H9 (cell line): ENCODE results near the gene PDCD6IP. TPM values are rescaled to one million over a fixed set of nuclear protein-coding genes. Genes with fewer than 3 reads are reported as not detected.
A peak's percentile ranks its signal among the peaks of the same experiment; 100 is the strongest.

Source experiments
- DNase-seq: peaks from one replicate; pipeline ENCODE4 v3.0.0-alpha.2; 2017
- H2AFZ ChIP-seq: one replicate; pipeline ENCODE4 v1.6.1; 2013; ENCODE audit warnings: mild to moderate bottlenecking, low read length, control low read depth, moderate library complexity
- H2AK5ac ChIP-seq: 2 replicates; pipeline ENCODE4 v1.6.1; 2013; ENCODE audit warnings: low read length, control low read depth, mixed read lengths; ENCODE audit not compliant: insufficient read length
- H2BK120ac ChIP-seq: one replicate; pipeline ENCODE4 v1.6.1; 2013; ENCODE audit warnings: low read depth, mild to moderate bottlenecking, low read length, control low read depth, inconsistent platforms; ENCODE audit not compliant: poor library complexity, severe bottlenecking
- H2BK12ac ChIP-seq: 2 replicates; pipeline ENCODE4 v1.6.1; 2013; ENCODE audit warnings: low read length, control low read depth, mixed read lengths, low read depth; ENCODE audit not compliant: insufficient read length
- H2BK15ac ChIP-seq: 2 replicates; pipeline ENCODE4 v1.6.1; 2013; ENCODE audit warnings: low read depth, low read length, control low read depth
- H2BK20ac ChIP-seq: one replicate; pipeline ENCODE4 v1.6.1; 2013; ENCODE audit warnings: low read depth, mild to moderate bottlenecking, low read length, control low read depth, inconsistent platforms; ENCODE audit not compliant: poor library complexity, severe bottlenecking
- H2BK5ac ChIP-seq: 2 replicates; pipeline ENCODE4 v1.6.1; 2013; ENCODE audit warnings: low read length, control low read depth, mixed read lengths; ENCODE audit not compliant: insufficient read length
- H3K14ac ChIP-seq: 2 replicates; pipeline ENCODE4 v1.6.1; 2013; ENCODE audit warnings: low read length, control low read depth; ENCODE audit not compliant: insufficient read depth
- H3K18ac ChIP-seq: 2 replicates; pipeline ENCODE4 v1.6.1; 2013; ENCODE audit warnings: low read depth, mild to moderate bottlenecking, mixed read lengths, low read length, control low read depth; ENCODE audit not compliant: insufficient read length
- H3K23ac ChIP-seq: 2 replicates; pipeline ENCODE4 v1.6.1; 2013; ENCODE audit warnings: low read length, control low read depth, mixed read lengths, low read depth; ENCODE audit not compliant: insufficient read length
- H3K23me2 ChIP-seq: 2 replicates; pipeline ENCODE4 v1.6.1; 2013; ENCODE audit warnings: low read depth, mild to moderate bottlenecking, mixed read lengths, low read length, control low read depth; ENCODE audit not compliant: insufficient read length, poor library complexity, severe bottlenecking
- H3K27ac ChIP-seq: 2 replicates; pipeline ENCODE4 v1.5.1; 2013; ENCODE audit warnings: low read length, control low read depth, mixed read lengths, low read depth; ENCODE audit not compliant: insufficient read length
- H3K27me3 ChIP-seq: 2 replicates; pipeline ENCODE4 v1.6.1; 2013; ENCODE audit warnings: low read length, control low read depth, inconsistent platforms; ENCODE audit not compliant: insufficient read depth
- H3K4ac ChIP-seq: 2 replicates; pipeline ENCODE4 v1.6.1; 2013; ENCODE audit warnings: low read depth, mild to moderate bottlenecking, control low read depth, inconsistent platforms, low read length, moderate library complexity
- H3K4me1 ChIP-seq: 2 replicates; pipeline ENCODE4 v1.6.1; 2013; ENCODE audit warnings: low read length, control low read depth, inconsistent platforms; ENCODE audit not compliant: insufficient read depth
- H3K4me2 ChIP-seq: 2 replicates; pipeline ENCODE4 v1.6.1; 2013; ENCODE audit warnings: low read length, control low read depth, mixed read lengths; ENCODE audit not compliant: insufficient read length, insufficient read depth
- H3K56ac ChIP-seq: 2 replicates; pipeline ENCODE4 v1.6.1; 2013; ENCODE audit warnings: low read depth, mild to moderate bottlenecking, mixed read lengths, low read length, control low read depth; ENCODE audit not compliant: insufficient read length
- H3K79me1 ChIP-seq: 2 replicates; pipeline ENCODE4 v1.6.1; 2013; ENCODE audit warnings: low read depth, mild to moderate bottlenecking, moderate library complexity, low read length, control low read depth, inconsistent platforms; ENCODE audit not compliant: insufficient read depth, poor library complexity, severe bottlenecking
- H3K79me2 ChIP-seq: 2 replicates; pipeline ENCODE4 v1.6.1; 2013; ENCODE audit warnings: low read length, control low read depth, inconsistent platforms; ENCODE audit not compliant: insufficient read depth
- H3K9ac ChIP-seq: 2 replicates; pipeline ENCODE4 v1.6.1; 2013; ENCODE audit warnings: low read length, control low read depth, mixed read lengths; ENCODE audit not compliant: insufficient read length; ENCODE audit errors: extremely low read depth
- H3K9me3 ChIP-seq: one replicate; pipeline ENCODE4 v1.6.1; 2013; ENCODE audit warnings: low read depth, low read length, inconsistent platforms; ENCODE audit not compliant: control insufficient read depth
- H3T11ph ChIP-seq: one replicate; pipeline ENCODE4 v1.6.1; 2013; ENCODE audit warnings: mild to moderate bottlenecking, low read length, control low read depth, inconsistent platforms
- H4K20me1 ChIP-seq: one replicate; pipeline ENCODE4 v1.6.1; 2013; ENCODE audit not compliant: control insufficient read depth, insufficient read length, insufficient read depth
- H4K5ac ChIP-seq: 2 replicates; pipeline ENCODE4 v1.6.1; 2013; ENCODE audit warnings: low read depth, mild to moderate bottlenecking, mixed read lengths, low read length, control low read depth; ENCODE audit not compliant: insufficient read length
- H4K8ac ChIP-seq: replicated peaks from 2 replicates; pipeline ENCODE4 v1.6.1; 2013; ENCODE audit warnings: low read length, control low read depth, mixed read lengths, low read depth; ENCODE audit not compliant: insufficient read length
- H4K91ac ChIP-seq: 2 replicates; pipeline ENCODE4 v1.6.1; 2013; ENCODE audit warnings: low read depth, mild to moderate bottlenecking, moderate library complexity, mixed read lengths, low read length, control low read depth; ENCODE audit not compliant: insufficient read length
- H3K27ac Mint-ChIP-seq, 3 experiments: 2 replicates in 2 of 3; 3 replicates in 1 of 3; pipeline ENCODE4 v1.8.0; 2020 to 2021; ENCODE audit warnings: mixed read lengths in 3 of 3, mild to moderate bottlenecking in 1 of 3, moderate library complexity in 1 of 3
- H3K27me3 Mint-ChIP-seq: 2 replicates; pipeline ENCODE4 v1.8.0; 2021; ENCODE audit warnings: low read depth, mild to moderate bottlenecking, moderate library complexity, mixed read lengths
- H3K36me3 Mint-ChIP-seq, 3 experiments: 2 replicates in 2 of 3; 3 replicates in 1 of 3; pipeline ENCODE4 v1.8.0; 2020 to 2021; ENCODE audit warnings: low read depth in 3 of 3, mixed read lengths in 3 of 3; ENCODE audit not compliant: insufficient read depth in 1 of 3
- H3K4me1 Mint-ChIP-seq, 2 experiments: 2 replicates each; pipeline ENCODE4 v1.8.0; 2020; ENCODE audit warnings: mixed read lengths in 2 of 2
- H3K4me3 Mint-ChIP-seq, 2 experiments: 2 replicates in 1 of 2; 3 replicates in 1 of 2; pipeline ENCODE4 v1.8.0; 2020 to 2021; ENCODE audit warnings: mild to moderate bottlenecking in 2 of 2, mixed read lengths in 2 of 2, moderate library complexity in 1 of 2
- H3K9me3 Mint-ChIP-seq, 2 experiments: 2 replicates in 1 of 2; 3 replicates in 1 of 2; pipeline ENCODE4 v1.8.0; 2020; ENCODE audit warnings: mild to moderate bottlenecking in 2 of 2, mixed read lengths in 2 of 2, moderate library complexity in 1 of 2
- WGBS: extraction: QIAGEN DNeasy Blood & Tissue Kit; methylation state at CpG from one replicate; pipeline ENCODE4 v1.1.7; 2013; ENCODE audit warnings: missing lambda C conversion rate, low lambda C conversion rate, mixed read lengths; ENCODE audit not compliant: insufficient read length; ENCODE audit errors: extremely low coverage; 5-methylcytosine and 5-hydroxymethylcytosine counted together
- total RNA-seq: library from RNA; stranded (reverse); gene quantifications from 2 replicates; pipeline ENCODE4 v1.2.1, GENCODE V29; 2021
- TF ChIP-seq, protein P1 (sequence below): fragments of 200-600 bp; sonication (generic); conservative IDR thresholded peaks from 3 replicates; pipeline ENCODE4 v1.8.0; 2021; ENCODE audit warnings: antibody characterized with exemption, mild to moderate bottlenecking

PDCD6IP gene
- total RNA-seq, 1 experiment from 2014 or later: 109 TPM

DNA sequence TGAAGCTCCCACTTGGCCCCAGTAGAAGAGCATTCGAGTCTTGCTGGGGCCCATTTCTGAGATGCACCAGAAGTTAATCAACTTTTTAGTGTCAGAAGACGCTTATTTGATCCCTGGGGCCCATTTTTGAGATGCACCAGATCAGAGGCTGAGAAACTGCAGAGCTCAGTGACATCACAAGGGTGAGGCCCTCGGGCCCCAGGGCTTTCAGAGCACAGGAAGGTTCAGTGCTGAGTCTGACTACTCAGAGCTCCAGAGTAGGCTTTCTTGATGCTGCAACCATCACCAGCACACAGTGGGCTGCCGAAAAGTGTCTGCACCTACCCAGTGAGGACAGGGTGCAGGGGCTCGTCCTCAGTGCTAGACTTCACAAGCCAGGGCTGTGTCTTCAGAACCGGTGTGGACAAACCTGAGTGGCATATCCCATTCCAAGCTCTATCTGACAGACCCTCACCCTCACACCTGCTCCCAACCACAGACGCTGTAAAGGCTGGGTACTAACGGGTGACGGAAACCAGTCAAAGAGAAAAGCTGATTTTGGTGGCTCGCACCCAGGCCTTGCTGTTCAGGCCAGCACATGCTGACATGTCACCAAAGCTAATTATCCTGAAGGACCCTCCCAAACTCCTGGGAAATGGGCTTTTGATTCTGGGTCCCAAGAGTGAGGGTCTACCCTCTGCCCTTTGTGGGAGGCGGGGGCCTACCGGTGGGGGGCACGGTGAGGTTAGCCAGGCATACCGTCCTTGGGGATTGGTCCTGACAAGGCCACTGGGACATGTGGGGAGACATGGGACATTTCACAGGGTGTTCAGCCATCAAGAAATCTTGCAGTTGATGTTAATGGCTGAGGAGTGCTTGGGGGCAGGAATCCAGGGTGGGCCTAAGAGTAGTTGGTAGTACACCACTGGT, 83.0 kb downstream of the PDCD6IP start:
- Mint-ChIP-seq H3K36me3 (peaks cover 0 to 5% (median 0%) of the 10 kb centered on the region in 3 experiments; a peak in 3 of 7 replicates), H3K4me1 (peaks cover 50 to 51% of the 10 kb centered on the region in 2 experiments), H3K27me3 (peaks cover 2% of the 10 kb centered on the region; the same call in 1 of the 2 replicates), H3K27ac (peak overlapping the region in 1 of 3 experiments; percentile 86; a peak in 1 of 7 replicates), H3K4me3 (no peak overlapping the region), H3K9me3 (peaks cover 0 to 5% of the 10 kb centered on the region in 2 experiments; a peak in 4 of 5 replicates)
- no peaks in the 10 kb centered on the region for H3K9me3 ChIP-seq
- WGBS: no CpG with 5 or more reads among the region's 14 CpGs
- H4K20me1 ChIP-seq: no peaks in the 10 kb centered on the region
- no peaks in the 10 kb centered on the region for H3K23me2 ChIP-seq
- no peak overlapping the region for H3K56ac ChIP-seq
- no peak overlapping the region for H2BK12ac ChIP-seq
- peaks cover 10% of the 10 kb centered on the region; the same call in 1 of the 2 replicates for H3K4me1 ChIP-seq
- H3K4ac ChIP-seq: no peak overlapping the region
- TF ChIP-seq, protein P1, sequence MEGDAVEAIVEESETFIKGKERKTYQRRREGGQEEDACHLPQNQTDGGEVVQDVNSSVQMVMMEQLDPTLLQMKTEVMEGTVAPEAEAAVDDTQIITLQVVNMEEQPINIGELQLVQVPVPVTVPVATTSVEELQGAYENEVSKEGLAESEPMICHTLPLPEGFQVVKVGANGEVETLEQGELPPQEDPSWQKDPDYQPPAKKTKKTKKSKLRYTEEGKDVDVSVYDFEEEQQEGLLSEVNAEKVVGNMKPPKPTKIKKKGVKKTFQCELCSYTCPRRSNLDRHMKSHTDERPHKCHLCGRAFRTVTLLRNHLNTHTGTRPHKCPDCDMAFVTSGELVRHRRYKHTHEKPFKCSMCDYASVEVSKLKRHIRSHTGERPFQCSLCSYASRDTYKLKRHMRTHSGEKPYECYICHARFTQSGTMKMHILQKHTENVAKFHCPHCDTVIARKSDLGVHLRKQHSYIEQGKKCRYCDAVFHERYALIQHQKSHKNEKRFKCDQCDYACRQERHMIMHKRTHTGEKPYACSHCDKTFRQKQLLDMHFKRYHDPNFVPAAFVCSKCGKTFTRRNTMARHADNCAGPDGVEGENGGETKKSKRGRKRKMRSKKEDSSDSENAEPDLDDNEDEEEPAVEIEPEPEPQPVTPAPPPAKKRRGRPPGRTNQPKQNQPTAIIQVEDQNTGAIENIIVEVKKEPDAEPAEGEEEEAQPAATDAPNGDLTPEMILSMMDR: no peak
- no peak overlapping the region for H3K9ac ChIP-seq
- H2AK5ac ChIP-seq: no peak overlapping the region
- no peaks in the 10 kb centered on the region for H3K27me3 ChIP-seq
- H2BK20ac ChIP-seq: no peak overlapping the region
- no peak overlapping the region for H2BK5ac ChIP-seq
- H4K5ac ChIP-seq: no peak overlapping the region
- no peak overlapping the region for H3K4me2 ChIP-seq
- no peak overlapping the region for H4K8ac ChIP-seq
- no peak overlapping the region for H3K23ac ChIP-seq
- DNase-seq: no peak
- H3T11ph ChIP-seq: no peak overlapping the region
- H4K91ac ChIP-seq: no peak overlapping the region
- no peaks in the 10 kb centered on the region for H3K79me2 ChIP-seq
- H3K27ac ChIP-seq: no peak overlapping the region
- H2BK15ac ChIP-seq: no peak overlapping the region
- no peak overlapping the region for H2AFZ ChIP-seq
- no peaks in the 10 kb centered on the region for H3K79me1 ChIP-seq
- H2BK120ac ChIP-seq: no peak overlapping the region
- no peak overlapping the region for H3K14ac ChIP-seq
- H3K18ac ChIP-seq: no peak overlapping the region
